ENCODE results near the gene CNTF.

Gene CNTF

DNA sequence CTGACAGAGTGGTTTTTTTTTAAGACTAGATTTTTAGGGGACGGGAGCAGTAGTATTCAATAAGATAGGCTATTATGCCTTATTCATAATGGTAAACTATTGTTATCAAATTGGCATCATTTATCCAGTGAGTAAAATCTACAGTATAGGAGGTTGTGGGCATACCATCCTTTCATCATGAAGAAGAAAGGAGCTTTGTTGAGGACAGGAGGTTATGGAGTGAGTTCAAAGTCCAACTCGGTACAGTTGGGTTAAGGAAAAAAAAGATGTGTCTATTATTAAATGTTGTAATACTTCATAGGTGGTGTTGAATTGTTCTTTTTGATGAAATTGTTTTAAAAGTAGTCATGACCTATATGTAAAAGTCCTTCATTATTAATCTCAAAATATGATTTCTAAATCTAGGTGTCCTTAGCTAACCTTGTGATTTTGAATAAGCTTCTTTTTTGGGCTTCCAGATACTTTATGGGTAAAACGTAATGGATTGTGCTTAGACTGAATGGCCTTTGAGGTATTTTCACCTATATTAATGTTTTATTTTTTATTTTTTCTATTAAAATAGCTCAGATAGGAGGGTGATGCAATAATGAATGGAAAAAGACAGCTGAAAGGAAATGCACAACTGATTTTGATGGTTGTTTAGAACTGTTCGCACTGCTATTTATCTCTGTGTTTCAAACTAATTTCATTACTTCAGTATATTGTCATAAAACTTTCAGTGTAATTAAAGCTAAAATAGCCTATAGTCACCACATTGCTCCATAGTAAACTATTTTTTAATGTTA lies 15.3 kb upstream of the CNTF start:
- DNase-seq: no peak

DNA sequence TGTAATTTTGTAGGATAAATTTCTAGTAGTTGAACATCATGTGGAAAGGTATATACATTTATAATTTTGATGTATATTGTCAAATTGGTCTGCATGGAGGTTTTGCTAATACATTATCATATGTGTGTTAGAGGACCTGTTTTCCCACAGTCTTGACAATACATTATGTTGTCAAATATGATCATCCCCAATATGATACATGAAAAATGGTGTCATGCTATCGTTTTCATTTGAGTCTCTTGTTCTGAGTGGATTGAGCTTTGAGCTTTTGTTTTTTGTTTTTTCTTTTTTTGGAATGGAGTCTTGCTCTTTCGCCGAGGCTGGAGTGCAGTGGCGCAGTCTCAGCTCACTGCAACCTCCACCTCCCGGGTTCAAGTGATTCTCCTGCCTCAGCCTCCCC lies 14.1 kb upstream of the CNTF start:
- DNase-seq: no peak

GRCh38 chr11:58609723-58610122 lies 12.7 kb upstream of the CNTF start:
- DNase-seq: peak in 1 of 58 donors; percentile 3

- no peak for DNase-seq
These were observed 9.2 kb upstream of the CNTF start for GRCh38 chr11:58613228-58613627.

- DNase-seq: no peak
These were observed 6.9 kb upstream of the CNTF start for GRCh38 chr11:58615559-58615958.

- DNase-seq: peak in 1 of 58 donors; percentile 47
These were observed 5.9 kb upstream of the CNTF start for GRCh38 chr11:58616594-58616993.

GRCh38 chr11:58617976-58618557 lies 4.4 kb upstream of the CNTF start:
- DNase-seq: peak in 4 of 58 donors; percentile 10 to 20 (median 11)

DNA sequence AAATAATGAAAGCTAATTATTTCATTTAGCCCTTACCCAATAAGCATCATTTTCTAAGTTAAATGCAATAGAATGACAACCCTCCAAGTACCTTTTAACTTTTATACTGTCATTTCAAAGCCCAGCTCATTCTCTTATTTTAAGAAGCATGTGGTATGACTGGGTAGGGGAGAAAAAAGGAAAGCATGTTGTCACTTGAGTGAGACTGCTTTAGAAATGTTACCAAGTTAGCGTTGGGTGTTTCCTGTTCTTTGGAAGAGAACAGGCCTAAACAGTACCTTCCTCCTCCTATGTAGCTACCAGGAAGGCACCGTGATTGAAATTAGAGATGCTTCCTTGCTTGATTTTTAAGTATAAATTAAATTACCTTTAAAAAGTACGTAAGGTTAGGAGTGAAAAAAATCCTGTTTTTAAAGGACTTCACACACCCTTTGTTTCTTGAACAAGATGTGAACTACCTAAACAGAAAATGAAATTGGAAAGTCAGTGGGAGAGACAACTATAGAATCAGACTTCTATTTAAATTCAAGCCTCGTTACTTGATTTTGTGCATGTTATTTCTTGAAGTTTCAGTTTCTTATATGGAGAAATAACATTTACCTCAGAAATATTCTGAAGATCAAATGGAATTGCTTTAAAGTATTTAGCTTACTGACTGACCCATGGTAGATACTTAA lies 741 bp upstream of the CNTF start:
- no peak for DNase-seq

DNA sequence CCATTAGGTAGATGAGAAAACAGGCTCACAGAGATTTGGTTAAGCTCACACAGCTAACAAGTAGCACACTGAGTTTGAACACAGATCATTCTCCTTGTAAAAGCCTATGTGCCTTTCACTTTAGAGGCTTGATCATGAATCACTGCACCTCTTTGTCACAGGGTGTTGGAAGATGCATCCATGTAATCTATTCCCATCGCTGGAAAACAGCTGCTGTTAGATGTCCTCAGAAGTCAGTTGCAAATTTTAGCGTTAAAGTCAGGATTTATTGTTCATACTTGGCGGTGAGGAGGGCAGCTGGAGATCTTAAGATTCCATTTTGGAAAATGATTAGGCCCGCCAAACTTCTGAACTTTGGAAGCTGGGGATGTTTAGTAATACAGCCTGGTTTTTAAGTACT lies 2.6 kb downstream of the CNTF start:
- no peak for DNase-seq

GRCh38 chr11:58625826-58626460 lies 3.5 kb downstream of the CNTF start:
- DNase-seq: no peak

- no peak for DNase-seq
These were observed 4.5 kb downstream of the CNTF start for GRCh38 chr11:58626934-58627483.

DNA sequence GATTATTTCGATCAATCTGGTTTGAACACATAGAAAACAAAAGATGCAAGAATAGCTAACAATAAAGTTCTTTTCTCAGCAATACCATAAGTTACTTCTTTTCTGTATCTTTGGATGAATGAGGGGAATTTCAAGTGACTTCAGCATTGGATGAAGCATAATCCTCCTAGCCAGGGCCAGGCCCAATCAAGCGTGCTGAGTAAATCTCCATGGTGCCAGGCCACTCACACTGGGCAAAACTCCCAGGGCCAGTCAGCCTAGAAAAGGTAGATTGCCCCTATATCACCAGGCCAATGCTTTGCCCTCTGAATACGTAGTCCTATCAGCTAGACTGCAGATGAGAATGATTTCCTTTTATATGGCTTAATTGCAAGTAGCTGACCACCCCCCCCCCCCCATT lies 6.0 kb downstream of the CNTF start:
- peak in 14 of 58 donors; percentile 5 to 48 (median 17) for DNase-seq

- peak in 2 of 58 donors; percentile 3 to 10 for DNase-seq
These were observed 7.4 kb downstream of the CNTF start for GRCh38 chr11:58629857-58630256.

GRCh38 chr11:58631378-58631777 lies 8.9 kb downstream of the CNTF start:
- no peak for DNase-seq

DNA sequence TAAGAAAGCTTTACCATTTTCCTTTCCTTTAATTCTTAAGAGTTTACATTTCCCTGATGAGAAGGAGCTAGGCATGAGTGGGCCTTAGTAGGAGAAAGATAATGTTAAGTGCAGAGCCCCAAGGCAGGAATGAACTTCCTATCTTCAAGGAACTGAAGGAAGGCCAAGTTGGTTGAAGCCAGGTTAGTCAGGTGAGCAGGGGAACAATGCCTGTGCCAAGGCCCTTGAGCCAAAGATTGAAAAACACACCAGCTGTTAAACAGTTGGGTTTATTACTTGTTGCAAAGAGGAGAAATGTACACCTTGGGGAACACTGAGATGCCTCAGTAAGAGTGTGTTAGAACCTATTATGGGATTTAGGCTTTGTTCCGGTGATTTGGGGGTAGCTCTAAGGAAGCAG lies 10.0 kb downstream of the CNTF start:
- DNase-seq: no peak

DNA sequence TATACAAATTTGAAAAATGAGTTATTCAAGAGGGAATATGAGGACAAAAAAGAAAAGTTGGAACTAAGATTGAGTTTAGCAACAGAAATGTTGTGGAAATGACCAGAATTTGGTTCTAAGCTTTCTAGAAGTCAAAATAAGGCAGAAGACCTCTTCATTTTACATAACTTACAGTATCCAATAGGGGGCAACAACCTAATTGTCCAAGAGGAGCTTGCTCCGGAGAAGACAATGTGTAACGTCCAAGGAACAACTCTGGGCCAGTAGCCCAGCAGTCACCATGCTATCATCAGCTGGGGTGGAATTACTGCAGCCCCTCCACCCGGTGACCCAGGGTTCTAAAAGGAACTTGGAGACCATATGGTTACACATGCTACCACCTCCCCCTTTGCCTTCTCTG lies 14.1 kb downstream of the CNTF start:
- no peak for DNase-seq

DNA sequence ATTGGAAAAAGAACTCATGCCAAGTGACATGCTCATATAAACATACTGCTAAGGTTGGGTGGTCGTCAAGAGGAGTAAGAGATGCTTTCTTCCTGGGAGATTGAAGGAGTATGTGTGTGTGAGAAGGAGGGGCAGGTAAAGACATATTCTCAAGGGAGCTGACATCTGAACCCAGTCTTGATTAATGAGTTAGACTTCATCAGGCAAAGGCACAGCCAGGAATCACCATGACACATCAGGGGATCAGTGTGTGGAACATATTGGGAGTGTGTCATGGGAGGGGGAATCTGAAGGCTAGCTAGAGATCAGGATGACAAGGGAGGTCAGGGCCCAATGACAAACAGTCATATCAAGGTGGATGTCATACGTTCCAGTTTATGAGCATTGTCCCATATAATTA lies 14.9 kb downstream of the CNTF start:
- DNase-seq: no peak

GRCh38 chr11:58639103-58639502 lies 16.6 kb downstream of the CNTF start:
- no peak for DNase-seq

- peak in 13 of 58 donors; percentile 2 to 38 (median 9) for DNase-seq
These were observed 17.2 kb downstream of the CNTF start for GRCh38 chr11:58639669-58640068.

DNA sequence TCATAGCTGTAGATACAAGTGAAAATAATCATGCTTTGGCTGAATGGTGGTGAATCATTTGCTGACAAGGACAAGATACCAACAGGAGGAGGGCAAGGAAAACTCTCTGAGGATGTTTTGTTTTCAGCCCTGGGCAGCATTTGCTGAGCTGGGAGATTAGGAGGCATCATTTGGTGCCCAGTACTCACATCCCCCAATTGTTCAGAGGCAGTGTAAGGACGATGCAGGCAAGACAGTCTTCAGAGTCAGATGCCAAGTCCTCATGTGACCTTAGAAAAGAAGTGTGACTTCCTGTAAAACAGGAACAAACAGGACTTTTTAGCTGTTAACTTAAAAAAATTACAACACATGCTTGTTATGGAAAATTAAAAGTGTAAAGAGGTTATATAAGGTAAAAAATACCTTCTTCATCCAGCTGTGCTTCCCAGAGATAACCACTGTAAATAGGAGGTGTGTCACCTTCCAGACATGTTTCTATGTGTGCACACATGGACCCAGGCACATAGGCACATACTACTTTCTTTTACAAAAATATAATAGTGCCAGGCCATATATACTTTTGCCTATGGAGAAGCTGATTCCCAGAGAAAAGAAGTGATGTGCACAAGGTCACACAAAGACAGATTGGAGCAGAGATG lies 18.0 kb downstream of the CNTF start:
- DNase-seq: peak in 2 of 58 donors; percentile 15 to 17

- no peak for DNase-seq
These were observed 18.9 kb downstream of the CNTF start for GRCh38 chr11:58641341-58641740.

All from anterior cingulate cortex (tissue), 58 donors.